Heart left ventricle (tissue), 16 donors: Measurements from ENCODE around the gene LONRF3. TPM values are rescaled to one million over a fixed set of nuclear protein-coding genes. Genes with fewer than 3 reads are reported as not detected.

Source experiments
- ATAC-seq, 4 donors: fragments of 200-7000 bp; cut with Tn5 transposase; one replicate each; pipeline ENCODE4 v1.9.1; 2020 to 2022; ENCODE audit warnings: moderate library complexity in 4 of 4, mild to moderate bottlenecking in 3 of 4, moderate number of reproducible peaks in 1 of 4
- DNase-seq, 5 donors: peaks; one replicate each; pipeline ENCODE4 v3.0.0-alpha.2; 2020
- H3K27ac ChIP-seq, 12 donors: fragments of 200-600 bp; sonication (generic) in 4 of 12; one replicate each; pipeline versions ENCODE4 v1.5.0 to v1.8.0; 2016 to 2022; ENCODE audit warnings: mild to moderate bottlenecking in 2 of 12
- H3K27me3 ChIP-seq, 9 donors: fragments of 200-600 bp; sonication (generic) in 2 of 9; one replicate each; pipeline versions ENCODE4 v1.5.1 to v1.8.0; 2016 to 2022; ENCODE audit warnings: mild to moderate bottlenecking in 3 of 9
- H3K36me3 ChIP-seq, 9 donors: fragments of 200-600 bp; sonication (generic) in 2 of 9; one replicate each; pipeline versions ENCODE4 v1.5.0 to v1.8.0; 2018 to 2022; ENCODE audit warnings: mild to moderate bottlenecking in 2 of 9
- H3K4me1 ChIP-seq, 12 donors: fragments of 200-600 bp; sonication (generic) in 4 of 12; one replicate each; pipeline versions ENCODE4 v1.5.0 to v1.8.0; 2016 to 2022; ENCODE audit warnings: mild to moderate bottlenecking in 3 of 12
- H3K4me3 ChIP-seq, 12 donors: fragments of 200-600 bp; sonication (generic) in 4 of 12; one replicate each; pipeline versions ENCODE4 v1.5.0 to v1.8.0; 2017 to 2022; ENCODE audit warnings: mild to moderate bottlenecking in 9 of 12, moderate library complexity in 4 of 12
- H3K9me3 ChIP-seq, 12 donors: fragments of 200-600 bp; sonication (generic) in 4 of 12; one replicate each; pipeline versions ENCODE4 v1.5.0 to v1.8.0; 2016 to 2022; ENCODE audit warnings: mild to moderate bottlenecking in 1 of 12
- POLR2A ChIP-seq, 2 donors: fragments of 450-650 bp; IDR thresholded peaks; one replicate each; pipeline ENCODE4 v1.6.1; 2017; ENCODE audit warnings: antibody characterized with exemption in 2 of 2, mild to moderate bottlenecking in 2 of 2, moderate library complexity in 2 of 2
- WGBS, 4 donors: extraction: QIAGEN DNeasy Blood & Tissue Kit in 2 of 4; methylation state at CpG; one replicate each; pipeline versions ENCODE4 v1.1.5 to v1.1.7; 2013 to 2018; 5-methylcytosine and 5-hydroxymethylcytosine counted together
- intact Hi-C, 10 donors: fragments of 100-400 bp; cut with DNase I; formaldehyde crosslinking; loops; one replicate each; pipeline versions ENCODE4 v1.11.1 to v1.14.2; 2022
- polyA plus RNA-seq, 2 donors: library from polyadenylated mRNA; stranded (reverse); fragments of 200-250 nt; gene quantifications; one replicate each; pipeline ENCODE4 v1.2.3, GENCODE V29; 2013
- total RNA-seq, 9 donors: library from RNA; depleted of rRNA in 2 of 9; stranded (reverse); fragments of >200 nt in 2 of 9; fragmentation: NEBNext Ultra II Directional in 3 of 9; extraction: Animal tissue kit (Norgen Biotek cat#: 25700) in 3 of 9; gene quantifications; one replicate each; pipeline versions ENCODE4 v1.1.0 to v1.2.4, GENCODE V29; 2016 to 2023
- TF ChIP-seq, protein P1 (sequence below), 12 donors: fragments of 200-600 bp; sonication (generic) in 4 of 12; IDR thresholded peaks; one replicate each; pipeline versions ENCODE4 v1.5.0 to v1.8.0; 2018 to 2022; ENCODE audit warnings: antibody characterized with exemption in 12 of 12, mild to moderate bottlenecking in 5 of 12
- donor health status: ischemic (EF 13 %, LVEDD 7.1; RV severe dilation, severe dysfunction).
- donor health status: healthy with polysubstance abuse.
- donor health status: DM: no; HTN: yes; CAD: no.
- donor health status: DM: no; HTN: no; CAD: no.
- donor health status: ischemic (EF 25% LVEDD 6.9; RV normal size, moderate dysfunction).
- donor health status: ischemic (EF 25% LVEDD 5.7; RV mildly dilated, moderate dysfunction).
- donor health status: healthy.
- donor health status: DM: yes; HTN: yes; CAD: no.
- donor health status: ischemic (EF 35%, LVEDD 5.7; RV mildly dilated, moderate dysfunction).
- donor health status: nonischemic (EF 11% LVEDD 7.7; RV severe dilation, severe dysfunction).
- donor health status: DM: yes; HTN: yes; CAD: no.
- donor health status: PGD.
- donor health status: ischemic (EF 29% LVEDD 5.4; RV normal size, mild dysfunction).
- donor health status: nonischemic (EF 23%, LVEDD 6.1; RV moderate dilation, normal function).

LONRF3 gene
- total and polyA plus RNA-seq, 11 donors: 0.50 to 8.3 (median 1.9) TPM

DNA sequence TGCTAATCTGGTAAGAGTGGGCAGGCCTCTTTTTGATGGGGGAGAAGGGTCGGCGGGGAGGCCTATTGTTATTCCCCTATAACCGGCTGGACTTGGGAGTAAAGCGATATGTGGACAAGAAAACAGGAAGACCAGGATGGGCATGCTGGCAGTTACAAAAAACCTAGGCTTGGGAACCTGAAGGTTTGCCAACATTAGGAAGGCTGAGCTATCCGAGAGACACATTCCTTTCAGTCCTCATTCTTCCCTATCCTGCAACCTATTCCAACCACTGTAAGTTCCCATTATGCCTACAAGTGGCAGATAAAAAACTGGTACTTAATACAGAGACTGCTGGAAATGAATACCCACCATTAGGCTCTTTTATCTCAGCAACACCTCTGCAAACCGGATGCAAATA, 66.0 kb downstream of the LONRF3 start:
- Histone ChIP-seq H3K4me1 (peaks cover 0 to 23% (median 8%) of the 10 kb centered on the region in 12 donors), H3K27ac (peak overlapping the region in 10 of 12 donors; percentile 8 to 76 (median 58)), H3K4me3 (no peak overlapping the region), H3K36me3 (no peaks in the 10 kb centered on the region), H3K27me3 (peaks cover 0 to 3% (median 0%) of the 10 kb centered on the region in 9 donors), H3K9me3 (no peaks in the 10 kb centered on the region)
- TF ChIP-seq, protein P1, sequence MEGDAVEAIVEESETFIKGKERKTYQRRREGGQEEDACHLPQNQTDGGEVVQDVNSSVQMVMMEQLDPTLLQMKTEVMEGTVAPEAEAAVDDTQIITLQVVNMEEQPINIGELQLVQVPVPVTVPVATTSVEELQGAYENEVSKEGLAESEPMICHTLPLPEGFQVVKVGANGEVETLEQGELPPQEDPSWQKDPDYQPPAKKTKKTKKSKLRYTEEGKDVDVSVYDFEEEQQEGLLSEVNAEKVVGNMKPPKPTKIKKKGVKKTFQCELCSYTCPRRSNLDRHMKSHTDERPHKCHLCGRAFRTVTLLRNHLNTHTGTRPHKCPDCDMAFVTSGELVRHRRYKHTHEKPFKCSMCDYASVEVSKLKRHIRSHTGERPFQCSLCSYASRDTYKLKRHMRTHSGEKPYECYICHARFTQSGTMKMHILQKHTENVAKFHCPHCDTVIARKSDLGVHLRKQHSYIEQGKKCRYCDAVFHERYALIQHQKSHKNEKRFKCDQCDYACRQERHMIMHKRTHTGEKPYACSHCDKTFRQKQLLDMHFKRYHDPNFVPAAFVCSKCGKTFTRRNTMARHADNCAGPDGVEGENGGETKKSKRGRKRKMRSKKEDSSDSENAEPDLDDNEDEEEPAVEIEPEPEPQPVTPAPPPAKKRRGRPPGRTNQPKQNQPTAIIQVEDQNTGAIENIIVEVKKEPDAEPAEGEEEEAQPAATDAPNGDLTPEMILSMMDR (IDR thresholded peaks at IDR 0.05): no peak
- TF ChIP-seq POLR2A (IDR thresholded peaks at IDR 0.05): no peak
- no peak for ATAC-seq
- intact Hi-C loops: no loop called here
- WGBS, 4 donors: 52 to 60% (median 55%) methylated on average over 6 of the region's 6 CpGs
- no peak for DNase-seq

DNA sequence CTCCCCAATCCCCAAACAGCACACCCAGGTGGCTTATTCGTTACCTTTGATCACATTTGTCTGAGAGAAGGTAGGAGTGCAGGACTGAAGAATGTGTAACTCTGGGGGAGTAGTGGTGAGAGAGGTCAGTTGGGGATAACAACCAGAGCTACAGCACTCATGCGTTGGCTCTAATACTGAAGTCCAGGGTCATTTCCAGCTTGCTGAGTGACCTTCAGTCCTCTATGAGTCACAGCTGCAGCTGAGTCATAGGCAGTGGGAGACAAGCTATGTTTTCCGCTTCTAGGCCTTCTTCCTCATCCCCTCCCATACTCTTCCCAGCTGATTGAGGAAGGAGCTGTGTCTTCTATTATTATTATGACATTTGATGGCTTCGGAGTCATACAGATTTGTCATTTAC, 66.8 kb downstream of the LONRF3 start:
- peak; percentile 94 to 99 (median 98) for ATAC-seq
- H3K4me3 ChIP-seq: no peak overlapping the region
- TF ChIP-seq POLR2A (IDR thresholded peaks at IDR 0.05): no peak
- TF ChIP-seq, protein P1 (IDR thresholded peaks at IDR 0.05): no peak
- peaks cover 0 to 23% (median 8%) of the 10 kb centered on the region in 12 donors for H3K4me1 ChIP-seq
- H3K36me3 ChIP-seq: no peaks in the 10 kb centered on the region
- intact Hi-C loops: no loop called here
- peaks cover 0 to 3% (median 0%) of the 10 kb centered on the region in 9 donors for H3K27me3 ChIP-seq
- H3K9me3 ChIP-seq: no peaks in the 10 kb centered on the region
- WGBS, 4 donors: 17 to 31% (median 22%) methylated on average over 4 of the region's 4 CpGs
- peak overlapping the region in 10 of 12 donors; percentile 31 to 76 (median 58) for H3K27ac ChIP-seq
- DNase-seq: peak in 4 of 5 donors; percentile 57 to 82 (median 69)

DNA sequence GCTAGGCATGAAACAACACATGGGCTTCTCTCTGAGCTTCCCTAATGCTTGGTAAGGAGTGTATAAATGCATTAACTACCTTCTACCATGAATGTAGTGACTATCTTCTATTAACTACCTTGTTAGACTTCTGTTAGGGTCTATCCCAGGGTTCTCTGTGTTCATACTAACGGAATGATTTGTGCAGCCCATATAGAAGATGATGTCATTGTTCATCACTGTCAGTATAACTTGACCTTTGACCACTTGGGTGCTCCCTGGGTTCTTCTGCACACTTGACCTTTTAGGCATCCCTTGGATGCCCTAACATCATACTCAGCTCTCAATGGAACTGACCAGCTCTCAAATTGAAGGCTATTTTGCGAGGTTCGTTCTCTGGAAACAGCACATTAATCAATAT, 67.6 kb downstream of the LONRF3 start:
- H3K27ac ChIP-seq: peak overlapping the region in 5 of 12 donors; percentile 0 to 76 (median 50)
- H3K9me3 ChIP-seq: no peaks in the 10 kb centered on the region
- DNase-seq (no peak), ATAC-seq (no peak)
- TF ChIP-seq POLR2A (IDR thresholded peaks at IDR 0.05): no peak
- H3K4me3 ChIP-seq: no peak overlapping the region
- intact Hi-C loops: no loop called here
- no peaks in the 10 kb centered on the region for H3K36me3 ChIP-seq
- peaks cover 0 to 10% (median 0%) of the 10 kb centered on the region in 9 donors for H3K27me3 ChIP-seq
- WGBS, 4 donors: 78 to 99% (median 89%) methylated on average over 3 of the region's 3 CpGs
- H3K4me1 ChIP-seq: peaks cover 0 to 23% (median 8%) of the 10 kb centered on the region in 12 donors

DNA sequence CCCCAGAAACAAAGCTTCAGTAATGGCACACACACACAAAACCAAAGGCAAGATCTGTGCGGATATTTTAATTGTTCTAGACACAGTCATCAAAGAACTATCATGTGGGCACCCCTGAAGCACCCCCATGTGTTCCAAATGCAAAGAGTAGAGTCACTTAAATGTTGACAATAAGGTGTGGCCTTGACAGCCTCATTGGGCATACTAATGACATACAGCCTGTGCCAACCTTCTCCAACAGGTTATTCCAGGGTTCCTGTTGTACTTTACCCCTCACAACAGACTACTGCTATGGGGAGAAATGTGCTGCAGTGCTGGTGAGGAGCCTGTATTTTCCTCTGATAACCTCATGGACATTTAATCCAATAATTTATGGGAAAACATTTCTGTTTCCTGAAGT, 68.6 kb downstream of the LONRF3 start:
- DNase-seq (no peak), ATAC-seq (no peak)
- no peak overlapping the region for H3K4me3 ChIP-seq
- H3K27ac ChIP-seq: no peak overlapping the region
- H3K9me3 ChIP-seq: no peaks in the 10 kb centered on the region
- intact Hi-C loops: no loop called here
- 69 to 100% (median 89%) methylated on average over 1 of the region's 1 CpG for WGBS, 4 donors
- no peaks in the 10 kb centered on the region for H3K36me3 ChIP-seq
- no peak for TF ChIP-seq POLR2A (IDR thresholded peaks at IDR 0.05)
- TF ChIP-seq, protein P1 (IDR thresholded peaks at IDR 0.05): no peak
- peaks cover 0 to 23% (median 8%) of the 10 kb centered on the region in 12 donors for H3K4me1 ChIP-seq
- H3K27me3 ChIP-seq: peaks cover 0 to 10% (median 0%) of the 10 kb centered on the region in 9 donors

DNA sequence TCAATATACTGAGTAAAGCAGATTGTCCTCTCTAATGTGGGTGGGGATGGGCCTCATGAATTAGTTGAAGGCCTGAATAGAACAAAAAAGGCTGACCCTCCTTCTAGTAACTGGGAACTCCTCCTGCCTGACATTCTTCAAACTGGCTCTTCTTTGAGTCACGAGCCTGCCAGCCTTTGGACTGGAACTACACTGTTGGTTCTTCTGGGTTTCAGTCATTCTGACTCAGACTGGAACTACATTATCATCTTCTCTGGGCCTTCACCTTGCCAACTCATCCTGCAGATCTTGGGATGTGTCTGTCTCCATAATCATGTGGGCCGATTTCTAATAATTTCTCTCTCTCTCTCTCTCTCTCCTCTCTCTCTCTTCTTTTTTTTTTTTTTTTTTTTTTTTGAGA, 71.5 kb downstream of the LONRF3 start:
- Histone ChIP-seq H3K36me3 (no peaks in the 10 kb centered on the region), H3K4me1 (peaks cover 0 to 12% (median 1%) of the 10 kb centered on the region in 12 donors), H3K27me3 (peaks cover 0 to 10% (median 0%) of the 10 kb centered on the region in 9 donors), H3K4me3 (no peak overlapping the region), H3K27ac (no peak overlapping the region), H3K9me3 (no peaks in the 10 kb centered on the region)
- intact Hi-C loops: no loop called here
- no peak for ATAC-seq
- DNase-seq: no peak
- 83 to 100% (median 92%) methylated on average over 2 of the region's 2 CpGs for WGBS, 4 donors
- TF ChIP-seq POLR2A (IDR thresholded peaks at IDR 0.05): no peak
- TF ChIP-seq, protein P1 (IDR thresholded peaks at IDR 0.05): no peak
